Esophagus squamous epithelium (tissue), 5 donors: ENCODE data around the gene E4F1. TPM values are rescaled to one million over a fixed set of nuclear protein-coding genes. Genes with fewer than 3 reads are reported as not detected.
A peak's percentile ranks its signal among the peaks of the same experiment; 100 is the strongest.

Experiments used
- DNase-seq: peaks from one replicate; lab custom pipeline; 2025; lab: John Stamatoyannopoulos, UW
- H3K27ac ChIP-seq, 4 donors: fragments of 200-600 bp; sonication (generic); one replicate each; pipeline ENCODE4 v1.5.1; 2016 to 2019; ENCODE audit warnings: mild to moderate bottlenecking in 1 of 4
- H3K27me3 ChIP-seq, 4 donors: fragments of 200-600 bp; sonication (generic); 1 replicate in 3 of 4; 2 replicates in 1 of 4; pipeline versions ENCODE4 v1.5.1 to v1.6.0; 2017 to 2021; ENCODE audit warnings: antibody characterized with exemption in 1 of 4
- H3K36me3 ChIP-seq, 3 donors: fragments of 200-600 bp; sonication (generic); one replicate each; pipeline ENCODE4 v1.5.1; 2016 to 2019
- H3K4me1 ChIP-seq, 3 donors: fragments of 200-600 bp; sonication (generic); one replicate each; pipeline ENCODE4 v1.5.1; 2017 to 2019
- H3K4me3 ChIP-seq, 4 donors: fragments of 200-600 bp; sonication (generic); 1 replicate in 3 of 4; 2 replicates in 1 of 4; pipeline ENCODE4 v1.5.1; 2016 to 2019; ENCODE audit warnings: mild to moderate bottlenecking in 2 of 4, moderate library complexity in 1 of 4
- H3K9me3 ChIP-seq, 3 donors: fragments of 200-600 bp; sonication (generic); one replicate each; pipeline ENCODE4 v1.5.1; 2016 to 2019
- POLR2A ChIP-seq, 4 donors: fragments of 450-650 bp; IDR thresholded peaks; one replicate each; pipeline ENCODE4 v1.6.1; 2017; ENCODE audit warnings: antibody characterized with exemption in 4 of 4, mild to moderate bottlenecking in 4 of 4, moderate library complexity in 3 of 4
- WGBS, 2 donors: methylation state at CpG; one replicate each; pipeline ENCODE4 v1.1.5; 2018; 5-methylcytosine and 5-hydroxymethylcytosine counted together
- intact Hi-C: fragments of 100-400 bp; cut with DNase I; formaldehyde crosslinking; loops from one replicate; pipeline ENCODE4 v1.15.0; 2022
- total RNA-seq, 4 donors: library from RNA; depleted of rRNA; stranded (reverse); fragments of >200 nt; gene quantifications; one replicate each; pipeline ENCODE4 v1.1.0, GENCODE V29; 2016
- TF ChIP-seq, protein P1 (sequence below), 6 experiments: fragments of 450-650 bp in 4 of 6; fragments of 200-600 bp in 2 of 6; sonication (generic) in 2 of 6; IDR thresholded peaks; one replicate each; pipeline ENCODE4 v1.5.1; 2016 to 2019; ENCODE audit warnings: antibody characterized with exemption in 6 of 6, mild to moderate bottlenecking in 4 of 6, moderate library complexity in 4 of 6
- donor health status: DM: yes; HTN: yes; CAD: no.

Gene E4F1
- total RNA-seq, 4 donors from 2014 or later, result 16.8 to 25.6 (median 19.2) TPM

DNA sequence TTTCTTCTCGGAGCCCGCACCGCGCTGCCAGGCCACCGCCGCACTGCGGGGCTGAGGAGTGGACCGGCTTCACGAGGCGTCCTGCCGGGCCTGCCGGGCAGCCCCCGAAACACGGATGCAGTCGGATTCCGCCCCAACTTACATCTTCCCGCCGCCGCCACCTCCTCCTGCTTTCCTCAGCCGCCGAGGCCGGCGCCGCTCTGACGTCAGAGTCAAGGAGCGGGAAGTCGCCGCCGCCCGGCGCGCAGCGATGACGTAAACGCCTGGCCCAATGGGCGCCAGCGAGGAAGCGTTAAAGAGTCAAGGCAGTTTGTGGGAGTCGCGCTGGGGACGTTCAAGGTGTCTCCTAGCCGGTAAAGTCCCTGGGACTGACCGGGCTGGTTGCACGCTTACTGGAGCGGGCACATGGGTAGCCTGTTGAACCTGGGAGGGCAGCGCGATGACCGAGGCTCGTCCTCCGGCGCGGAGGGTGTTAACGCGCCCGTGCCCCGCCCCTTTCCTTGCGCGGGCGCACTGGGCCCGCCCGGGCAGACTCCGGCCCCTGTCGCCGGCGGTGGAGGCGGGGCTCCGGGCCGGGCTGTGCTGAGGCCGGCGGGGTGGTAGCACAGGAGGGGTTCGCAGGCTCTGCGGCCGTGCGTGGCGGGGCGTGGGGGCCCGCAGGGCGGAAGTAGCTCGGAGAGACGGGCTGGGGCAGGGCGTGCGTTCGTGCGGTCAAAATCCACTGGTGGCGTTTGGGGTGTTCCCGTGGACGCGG lies 44.7 kb downstream of the E4F1 start, which contains the start of gene RNPS1:
Gene RNPS1 (minus strand): TSS at position 214 of the 754 bp plus-strand sequence. CDS start 3,483 bp downstream, outside the sequence.
- peak; percentile 79 for DNase-seq

DNA sequence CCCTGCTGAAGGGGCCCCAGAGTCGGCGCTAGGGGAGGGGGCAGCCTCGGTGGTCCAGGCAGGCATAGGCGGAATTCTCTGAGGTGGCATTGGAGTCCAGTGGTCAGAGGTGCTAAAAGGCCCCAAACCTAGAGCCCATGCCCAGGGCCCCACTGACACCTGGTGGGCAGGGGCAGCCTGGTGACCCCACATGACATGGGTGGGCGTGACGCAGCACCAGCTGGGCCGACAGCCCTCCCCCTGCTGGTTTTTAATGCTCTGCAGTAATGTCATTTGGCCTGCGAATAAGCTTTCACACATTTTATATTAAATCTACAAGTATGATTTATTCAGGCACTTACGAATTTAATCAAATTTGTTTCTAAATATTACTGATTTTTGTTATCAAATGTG lies 46.7 kb downstream of the E4F1 start:
- Histone ChIP-seq H3K4me3 (no peak overlapping the region), H3K4me1 (peaks cover 20 to 44% (median 30%) of the 10 kb centered on the region in 3 donors), H3K27ac (no peak overlapping the region), H3K27me3 (no peaks in the 10 kb centered on the region), H3K9me3 (no peaks in the 10 kb centered on the region), H3K36me3 (peaks cover 0 to 5% (median 0%) of the 10 kb centered on the region in 3 donors)
- DNase-seq, result no peak
- TF ChIP-seq, protein P1, sequence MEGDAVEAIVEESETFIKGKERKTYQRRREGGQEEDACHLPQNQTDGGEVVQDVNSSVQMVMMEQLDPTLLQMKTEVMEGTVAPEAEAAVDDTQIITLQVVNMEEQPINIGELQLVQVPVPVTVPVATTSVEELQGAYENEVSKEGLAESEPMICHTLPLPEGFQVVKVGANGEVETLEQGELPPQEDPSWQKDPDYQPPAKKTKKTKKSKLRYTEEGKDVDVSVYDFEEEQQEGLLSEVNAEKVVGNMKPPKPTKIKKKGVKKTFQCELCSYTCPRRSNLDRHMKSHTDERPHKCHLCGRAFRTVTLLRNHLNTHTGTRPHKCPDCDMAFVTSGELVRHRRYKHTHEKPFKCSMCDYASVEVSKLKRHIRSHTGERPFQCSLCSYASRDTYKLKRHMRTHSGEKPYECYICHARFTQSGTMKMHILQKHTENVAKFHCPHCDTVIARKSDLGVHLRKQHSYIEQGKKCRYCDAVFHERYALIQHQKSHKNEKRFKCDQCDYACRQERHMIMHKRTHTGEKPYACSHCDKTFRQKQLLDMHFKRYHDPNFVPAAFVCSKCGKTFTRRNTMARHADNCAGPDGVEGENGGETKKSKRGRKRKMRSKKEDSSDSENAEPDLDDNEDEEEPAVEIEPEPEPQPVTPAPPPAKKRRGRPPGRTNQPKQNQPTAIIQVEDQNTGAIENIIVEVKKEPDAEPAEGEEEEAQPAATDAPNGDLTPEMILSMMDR (IDR thresholded peaks at IDR 0.05), result no peak
- TF ChIP-seq POLR2A (IDR thresholded peaks at IDR 0.05), result no peak
- intact Hi-C loops, result no loop called here
- 83 to 85% methylated on average over 5 to 8 of the region's 9 CpGs for WGBS, 2 donors

More for the DNA sequence above, 44.7 kb downstream of the E4F1 start, which contains the start of gene RNPS1:
- TF ChIP-seq POLR2A (IDR thresholded peaks at IDR 0.05), result peak in 3 of 4 donors; percentile 96 to 99 (median 98)
- TF ChIP-seq, protein P1 (IDR thresholded peaks at IDR 0.05), result peak in 3 of 6 experiments; percentile 2 to 28 (median 13)
- Histone ChIP-seq H3K9me3 (no peaks in the 10 kb centered on the region), H3K4me1 (peaks cover 20 to 63% (median 30%) of the 10 kb centered on the region in 3 donors), H3K36me3 (peaks cover 5 to 24% (median 17%) of the 10 kb centered on the region in 3 donors), H3K27me3 (no peaks in the 10 kb centered on the region), H3K27ac (peak within 1 kb of the TSS; percentile 91 to 99 (median 98)), H3K4me3 (peak within 1 kb of the TSS; percentile 74 to 95 (median 81))
- intact Hi-C loops, result no loop called here
- WGBS, 2 donors, result 0% methylated on average over 6 of the region's 88 CpGs; no CpG with 5 or more reads in 1 of the 2 donors

DNA sequence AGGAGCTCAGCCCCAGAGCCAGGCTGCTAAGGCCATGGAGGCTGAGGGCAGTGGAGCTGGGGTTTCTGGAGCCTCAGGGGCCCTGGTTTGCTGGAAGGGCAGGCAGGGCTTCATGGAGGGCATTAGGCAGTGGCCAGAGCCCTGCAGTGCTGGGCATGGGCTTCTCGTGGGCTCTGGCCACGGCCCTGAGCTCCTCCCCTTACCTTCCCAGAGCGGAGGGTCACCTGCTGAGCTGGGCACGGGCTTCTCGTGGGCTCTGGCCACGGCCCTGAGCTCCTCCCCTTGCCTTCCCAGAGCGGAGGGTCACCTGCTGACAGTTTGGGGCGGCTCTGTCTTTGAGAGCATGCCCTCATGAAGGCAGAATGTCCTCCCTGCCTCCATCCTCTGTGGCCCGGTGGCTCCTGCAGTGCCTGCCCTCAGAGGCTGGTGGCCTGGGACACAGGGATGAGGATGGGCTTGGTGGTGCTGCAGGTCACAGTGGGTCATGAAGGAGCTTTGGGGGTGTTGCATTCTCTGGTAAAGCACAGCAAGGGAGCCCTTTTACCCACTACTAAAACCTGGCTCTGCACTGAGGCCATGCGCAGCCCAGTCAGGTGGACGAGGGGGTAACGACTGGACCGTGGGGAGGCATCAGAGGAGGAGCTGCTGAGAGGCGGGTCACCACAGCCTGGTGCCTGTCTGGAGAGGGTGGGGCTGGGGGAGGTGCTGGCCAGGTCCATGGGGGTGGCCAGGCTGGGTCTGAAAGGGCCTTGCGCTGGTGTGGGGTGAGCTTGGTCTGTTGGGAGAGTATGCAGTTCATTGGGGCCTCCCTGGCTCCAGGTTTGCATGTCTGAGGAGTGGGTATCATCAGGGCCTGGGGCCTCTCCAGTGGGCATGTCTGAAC lies 47.4 kb downstream of the E4F1 start:
- Histone ChIP-seq H3K4me3 (no peak overlapping the region), H3K27me3 (no peaks in the 10 kb centered on the region), H3K9me3 (no peaks in the 10 kb centered on the region), H3K4me1 (peaks cover 20 to 37% (median 22%) of the 10 kb centered on the region in 3 donors), H3K27ac (no peak overlapping the region), H3K36me3 (peaks cover 0 to 4% (median 0%) of the 10 kb centered on the region in 3 donors)
- no peak for DNase-seq
- intact Hi-C loops, result no loop called here
- TF ChIP-seq POLR2A (IDR thresholded peaks at IDR 0.05), result no peak
- TF ChIP-seq, protein P1 (IDR thresholded peaks at IDR 0.05), result no peak
- 67 to 94% methylated on average over 4 to 6 of the region's 15 CpGs for WGBS, 2 donors

DNA sequence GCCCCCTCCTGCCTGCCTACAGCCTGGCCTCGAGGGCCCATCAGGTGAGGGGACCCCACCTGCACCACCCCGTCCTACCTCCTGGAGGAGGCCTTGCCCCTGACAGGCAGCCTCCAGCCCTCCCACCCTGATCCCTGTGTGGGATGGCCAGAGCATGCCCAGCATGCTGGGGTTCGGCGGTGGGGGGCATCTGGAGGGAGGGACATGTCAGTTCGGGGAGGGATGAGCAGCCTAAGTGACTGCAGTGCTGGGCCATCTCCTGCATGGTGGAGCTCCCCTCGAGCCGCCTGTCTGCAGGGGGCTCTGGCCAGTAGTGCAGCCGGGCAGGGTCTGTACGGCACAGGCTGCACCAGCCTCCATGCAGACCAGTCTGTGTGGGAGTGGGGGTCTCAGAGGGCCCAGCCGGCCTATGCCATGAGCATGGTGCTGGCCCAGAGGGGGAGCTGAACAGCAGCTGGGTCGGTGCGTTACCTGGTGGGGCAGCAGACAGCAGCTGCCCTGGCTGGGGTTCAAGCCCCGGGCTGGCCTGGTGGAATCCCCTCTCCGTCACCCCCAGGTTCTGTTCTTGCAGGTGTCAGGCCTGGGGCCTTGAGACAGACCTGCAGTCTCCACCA lies 48.6 kb downstream of the E4F1 start:
- intact Hi-C loops, result no loop called here
- peaks cover 13 to 25% (median 15%) of the 10 kb centered on the region in 3 donors for H3K4me1 ChIP-seq
- H3K4me3 ChIP-seq, result no peak overlapping the region
- no peaks in the 10 kb centered on the region for H3K27me3 ChIP-seq
- WGBS, 2 donors, result 90% methylated on average over 3 of the region's 14 CpGs; no CpG with 5 or more reads in 1 of the 2 donors
- H3K36me3 ChIP-seq, result peaks cover 0 to 4% (median 0%) of the 10 kb centered on the region in 3 donors
- DNase-seq, result no peak
- no peak for TF ChIP-seq POLR2A (IDR thresholded peaks at IDR 0.05)
- TF ChIP-seq, protein P1 (IDR thresholded peaks at IDR 0.05), result no peak
- no peak overlapping the region for H3K27ac ChIP-seq
- no peaks in the 10 kb centered on the region for H3K9me3 ChIP-seq
